Renal pelvis (tissue), 4 donors: ENCODE results near the gene CFAP221. TPM values are rescaled to one million over a fixed set of nuclear protein-coding genes. Genes with fewer than 3 reads are reported as not detected.

Experiments
- DNase-seq: peaks from one replicate; pipeline ENCODE4 v3.0.0-alpha.2; 2013
- polyA plus RNA-seq, 3 donors: library from polyadenylated mRNA; unstranded; fragments of 120-200 nt; gene quantifications; one replicate each; pipeline ENCODE4 v1.2.1, GENCODE V29; 2013; ENCODE audit not compliant: insufficient read length in 3 of 3

The CFAP221 gene
- polyA plus RNA-seq, 3 donors, result 18.5 to 35.1 (median 30.2) TPM

GRCh38 chr2:119644186-119644585, 99.9 kb downstream of the CFAP221 start:
- no peak for DNase-seq

GRCh38 chr2:119645173-119645855, 101.1 kb downstream of the CFAP221 start:
- DNase-seq, result no peak

- DNase-seq, result no peak
These were observed 101.9 kb downstream of the CFAP221 start for GRCh38 chr2:119646149-119646548.

GRCh38 chr2:119647440-119648169, 103.4 kb downstream of the CFAP221 start:
- DNase-seq, result no peak

- DNase-seq, result no peak
These were observed 105.2 kb downstream of the CFAP221 start for GRCh38 chr2:119649364-119649917.

- no peak for DNase-seq
These were observed 106.0 kb downstream of the CFAP221 start for GRCh38 chr2:119650206-119650605.

- DNase-seq, result no peak
These were observed 106.7 kb downstream of the CFAP221 start for GRCh38 chr2:119650846-119651370.

- no peak for DNase-seq
These were observed 113.4 kb downstream of the CFAP221 start for GRCh38 chr2:119657466-119658145.

- DNase-seq, result no peak
These were observed 115.5 kb downstream of the CFAP221 start for GRCh38 chr2:119659601-119660342.

GRCh38 chr2:119660343-119660658, 116.1 kb downstream of the CFAP221 start:
- no peak for DNase-seq

GRCh38 chr2:119662297-119662696, 118.0 kb downstream of the CFAP221 start:
- no peak for DNase-seq

GRCh38 chr2:119668546-119668945, 124.3 kb downstream of the CFAP221 start:
- DNase-seq, result no peak

GRCh38 chr2:119671016-119671415, 126.8 kb downstream of the CFAP221 start:
- no peak for DNase-seq

GRCh38 chr2:119671752-119672151, 127.5 kb downstream of the CFAP221 start:
- DNase-seq, result no peak

GRCh38 chr2:119672161-119672862, 128.1 kb downstream of the CFAP221 start:
- DNase-seq, result no peak

GRCh38 chr2:119673796-119674195, 129.5 kb downstream of the CFAP221 start:
- DNase-seq, result no peak

- DNase-seq, result no peak
These were observed 130.7 kb downstream of the CFAP221 start for GRCh38 chr2:119674711-119675500.

GRCh38 chr2:119678021-119678656, 133.9 kb downstream of the CFAP221 start:
- DNase-seq, result no peak

- DNase-seq, result no peak
These were observed 135.2 kb downstream of the CFAP221 start for GRCh38 chr2:119679526-119679837.

GRCh38 chr2:119679846-119680245, 135.6 kb downstream of the CFAP221 start:
- no peak for DNase-seq
